Tibial nerve (tissue), 3 donors: ENCODE measurements around the gene REC114.

Experiments used
- CTCF ChIP-seq, 5 experiments: fragments of 200-600 bp in 3 of 5; fragments of 450-650 bp in 2 of 5; sonication (generic) in 3 of 5; IDR thresholded peaks; one replicate each; pipeline ENCODE4 v1.5.1; 2016 to 2019; ENCODE audit warnings: antibody characterized with exemption in 5 of 5, mild to moderate bottlenecking in 3 of 5, moderate library complexity in 2 of 5
- POLR2A ChIP-seq, 2 donors: fragments of 450-650 bp; IDR thresholded peaks; one replicate each; pipeline ENCODE4 v1.6.1; 2017; ENCODE audit warnings: antibody characterized with exemption in 2 of 2, mild to moderate bottlenecking in 2 of 2, moderate library complexity in 2 of 2

- TF ChIP-seq CTCF (IDR thresholded peaks at IDR 0.05): no peak
- TF ChIP-seq POLR2A (IDR thresholded peaks at IDR 0.05): no peak
Observed at GRCh38 chr15:73601451-73602445, 158.8 kb downstream of the REC114 start.
